CD14-positive monocyte (primary cell): Measurements from ENCODE around the gene USP31. TPM values are rescaled to one million over a fixed set of nuclear protein-coding genes. Genes with fewer than 3 reads are reported as not detected.

Source experiments
- DNase-seq, 3 donors: peaks; one replicate each; pipeline ENCODE4 v3.0.0-alpha.2; 2011 to 2022
- H2AFZ ChIP-seq: 2 replicates; pipeline ENCODE4 v1.6.0; 2012; ENCODE audit warnings: mild to moderate bottlenecking, low read depth, low read length, inconsistent platforms; ENCODE audit not compliant: insufficient read depth, poor library complexity, severe bottlenecking
- H3K27ac ChIP-seq, 2 donors: 1 replicate in 1 of 2; 2 replicates in 1 of 2; pipeline ENCODE4 v1.5.1; 2012 to 2013; ENCODE audit warnings: low read length in 2 of 2, control low read depth in 1 of 2, inconsistent platforms in 1 of 2, low read depth in 1 of 2, mild to moderate bottlenecking in 1 of 2
- H3K27me3 ChIP-seq, 2 donors: one replicate each; pipeline versions ENCODE4 v1.6.0 to v1.6.1; 2011 to 2013; ENCODE audit warnings: low read length in 2 of 2; ENCODE audit not compliant: control insufficient read depth in 2 of 2, insufficient read depth in 2 of 2
- H3K36me3 ChIP-seq, 2 donors: replicated peaks in 1 of 2; 1 replicate in 1 of 2; 2 replicates in 1 of 2; pipeline versions ENCODE4 v1.5.1 to v1.6.1; 2012 to 2013; ENCODE audit warnings: low read length in 2 of 2, control low read depth in 1 of 2, inconsistent platforms in 1 of 2, mild to moderate bottlenecking in 1 of 2; ENCODE audit not compliant: insufficient read depth in 2 of 2, control insufficient read depth in 1 of 2
- H3K4me1 ChIP-seq, 2 donors: 1 replicate in 1 of 2; 2 replicates in 1 of 2; pipeline versions ENCODE4 v1.5.1 to v1.6.1; 2012 to 2013; ENCODE audit warnings: low read length in 2 of 2, control low read depth in 1 of 2, inconsistent platforms in 1 of 2, mild to moderate bottlenecking in 1 of 2, moderate library complexity in 1 of 2; ENCODE audit not compliant: insufficient read depth in 2 of 2, control insufficient read depth in 1 of 2
- H3K4me2 ChIP-seq: replicated peaks from 2 replicates; pipeline ENCODE3; 2012; ENCODE audit warnings: low read length, moderate library complexity, mild to moderate bottlenecking; ENCODE audit not compliant: poor library complexity, severe bottlenecking; ENCODE audit errors: extremely low read depth
- H3K4me3 ChIP-seq, 3 experiments: fragments of 200-600 bp in 1 of 3; sonication (generic) in 1 of 3; replicated peaks in 1 of 3; 1 replicate in 2 of 3; 2 replicates in 1 of 3; pipeline ENCODE4 v1.5.1; 2011 to 2013; ENCODE audit warnings: low read length in 3 of 3, mild to moderate bottlenecking in 3 of 3, control low read depth in 2 of 3, low read depth in 2 of 3, inconsistent platforms in 1 of 3, moderate library complexity in 1 of 3
- H3K79me2 ChIP-seq: 2 replicates; pipeline ENCODE4 v1.6.0; 2012; ENCODE audit warnings: mild to moderate bottlenecking, control low read depth, inconsistent platforms, low read length, moderate library complexity; ENCODE audit not compliant: insufficient read depth
- H3K9ac ChIP-seq: 2 replicates; pipeline ENCODE4 v1.6.0; 2017; ENCODE audit warnings: low read length, mild to moderate bottlenecking; ENCODE audit not compliant: insufficient read depth, poor library complexity, severe bottlenecking
- H3K9me3 ChIP-seq, 2 donors: replicated peaks in 1 of 2; 1 replicate in 1 of 2; 2 replicates in 1 of 2; pipeline versions ENCODE4 v1.5.1 to v1.6.1; 2012 to 2013; ENCODE audit warnings: low read length in 2 of 2, control low read depth in 1 of 2; ENCODE audit not compliant: control insufficient read depth in 1 of 2, insufficient read depth in 1 of 2
- H4K20me1 ChIP-seq: 2 replicates; pipeline ENCODE4 v1.6.0; 2012; ENCODE audit warnings: mild to moderate bottlenecking, low read length, control low read depth, moderate library complexity; ENCODE audit not compliant: insufficient read depth
- H3K27ac Mint-ChIP-seq, 7 donors: one replicate each; pipeline ENCODE4 v1.8.0; 2020; ENCODE audit warnings: mild to moderate bottlenecking in 7 of 7, mixed read lengths in 7 of 7, moderate library complexity in 6 of 7, inconsistent platforms in 2 of 7
- H3K27me3 Mint-ChIP-seq, 3 donors: one replicate each; pipeline ENCODE4 v1.8.0; 2021 to 2022; ENCODE audit warnings: low read depth in 3 of 3, mild to moderate bottlenecking in 3 of 3, mixed read lengths in 3 of 3, moderate library complexity in 3 of 3, inconsistent platforms in 1 of 3
- H3K36me3 Mint-ChIP-seq, 2 donors: one replicate each; pipeline ENCODE4 v1.8.0; 2020; ENCODE audit warnings: mixed read lengths in 2 of 2, inconsistent platforms in 1 of 2, mild to moderate bottlenecking in 1 of 2
- H3K4me1 Mint-ChIP-seq: one replicate; pipeline ENCODE4 v1.8.0; 2020; ENCODE audit warnings: mild to moderate bottlenecking, mixed read lengths
- H3K4me3 Mint-ChIP-seq, 2 donors: one replicate each; pipeline ENCODE4 v1.8.0; 2020; ENCODE audit warnings: mild to moderate bottlenecking in 2 of 2, mixed read lengths in 2 of 2, moderate library complexity in 1 of 2
- H3K9me3 Mint-ChIP-seq, 7 donors: one replicate each; pipeline ENCODE4 v1.8.0; 2020 to 2022; ENCODE audit warnings: mixed read lengths in 7 of 7, mild to moderate bottlenecking in 6 of 7, moderate library complexity in 6 of 7, inconsistent platforms in 2 of 7
- WGBS: methylation state at CpG from one replicate; pipeline ENCODE4 v1.1.5; 2013; ENCODE audit warnings: missing lambda C conversion rate; ENCODE audit not compliant: insufficient coverage; 5-methylcytosine and 5-hydroxymethylcytosine counted together
- intact Hi-C, 2 donors: fragments of 100-400 bp; cut with micrococcal nuclease; formaldehyde crosslinking; loops; one replicate each; pipeline versions ENCODE4 v1.15.0 to v1.15.1; 2023
- polyA plus RNA-seq, 3 donors: library from polyadenylated mRNA; depleted of rRNA in 1 of 3; unstranded in 2 of 3; stranded (reverse) in 1 of 3; fragments of 300-500 nt in 2 of 3; fragments of >200 nt in 1 of 3; fragmentation: Illumina TruSeq in 2 of 3; gene quantifications; 1 replicate in 2 of 3; 2 replicates in 1 of 3; pipeline ENCODE4 v1.2.3, GENCODE V29; 2012 to 2021
- TF ChIP-seq, protein P1 (sequence below): fragments of 200-600 bp; IDR thresholded peaks from one replicate; pipeline ENCODE4 v1.8.0; 2022; ENCODE audit warnings: antibody characterized with exemption, mild to moderate bottlenecking

USP31 gene
- polyA plus RNA-seq, 3 donors, result 0.15 to 4.1 (median 0.36) TPM

GRCh38 chr16:23143391-23143790, 5.9 kb downstream of the USP31 start:
- Mint-ChIP-seq H3K27me3 (peaks cover 0 to 2% (median 0%) of the 10 kb centered on the region in 3 donors), H3K27ac (no peak overlapping the region), H3K36me3 (peaks cover 4 to 6% of the 10 kb centered on the region in 2 donors), H3K4me1 (peaks cover 19% of the 10 kb centered on the region), H3K4me3 (no peak overlapping the region), H3K9me3 (peaks cover 2 to 7% (median 4%) of the 10 kb centered on the region in 7 donors)
- intact Hi-C loops, result no loop called here
- Histone ChIP-seq H3K4me1 (peaks cover 6 to 9% of the 10 kb centered on the region in 2 donors), H3K27ac (no peak overlapping the region), H3K9ac (no peak overlapping the region), H2AFZ (no peak overlapping the region), H3K9me3 (peaks cover 2 to 4% of the 10 kb centered on the region in 2 donors), H3K4me3 (no peak overlapping the region), H3K4me2 (no peak overlapping the region), H3K27me3 (no peaks in the 10 kb centered on the region), H3K36me3 (no peaks in the 10 kb centered on the region), H3K79me2 (peaks cover 11% of the 10 kb centered on the region), H4K20me1 (no peaks in the 10 kb centered on the region)
- TF ChIP-seq, protein P1, sequence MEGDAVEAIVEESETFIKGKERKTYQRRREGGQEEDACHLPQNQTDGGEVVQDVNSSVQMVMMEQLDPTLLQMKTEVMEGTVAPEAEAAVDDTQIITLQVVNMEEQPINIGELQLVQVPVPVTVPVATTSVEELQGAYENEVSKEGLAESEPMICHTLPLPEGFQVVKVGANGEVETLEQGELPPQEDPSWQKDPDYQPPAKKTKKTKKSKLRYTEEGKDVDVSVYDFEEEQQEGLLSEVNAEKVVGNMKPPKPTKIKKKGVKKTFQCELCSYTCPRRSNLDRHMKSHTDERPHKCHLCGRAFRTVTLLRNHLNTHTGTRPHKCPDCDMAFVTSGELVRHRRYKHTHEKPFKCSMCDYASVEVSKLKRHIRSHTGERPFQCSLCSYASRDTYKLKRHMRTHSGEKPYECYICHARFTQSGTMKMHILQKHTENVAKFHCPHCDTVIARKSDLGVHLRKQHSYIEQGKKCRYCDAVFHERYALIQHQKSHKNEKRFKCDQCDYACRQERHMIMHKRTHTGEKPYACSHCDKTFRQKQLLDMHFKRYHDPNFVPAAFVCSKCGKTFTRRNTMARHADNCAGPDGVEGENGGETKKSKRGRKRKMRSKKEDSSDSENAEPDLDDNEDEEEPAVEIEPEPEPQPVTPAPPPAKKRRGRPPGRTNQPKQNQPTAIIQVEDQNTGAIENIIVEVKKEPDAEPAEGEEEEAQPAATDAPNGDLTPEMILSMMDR, result no peak
- WGBS, result no CpG with 5 or more reads among the region's 3 CpGs
- DNase-seq, result no peak

DNA sequence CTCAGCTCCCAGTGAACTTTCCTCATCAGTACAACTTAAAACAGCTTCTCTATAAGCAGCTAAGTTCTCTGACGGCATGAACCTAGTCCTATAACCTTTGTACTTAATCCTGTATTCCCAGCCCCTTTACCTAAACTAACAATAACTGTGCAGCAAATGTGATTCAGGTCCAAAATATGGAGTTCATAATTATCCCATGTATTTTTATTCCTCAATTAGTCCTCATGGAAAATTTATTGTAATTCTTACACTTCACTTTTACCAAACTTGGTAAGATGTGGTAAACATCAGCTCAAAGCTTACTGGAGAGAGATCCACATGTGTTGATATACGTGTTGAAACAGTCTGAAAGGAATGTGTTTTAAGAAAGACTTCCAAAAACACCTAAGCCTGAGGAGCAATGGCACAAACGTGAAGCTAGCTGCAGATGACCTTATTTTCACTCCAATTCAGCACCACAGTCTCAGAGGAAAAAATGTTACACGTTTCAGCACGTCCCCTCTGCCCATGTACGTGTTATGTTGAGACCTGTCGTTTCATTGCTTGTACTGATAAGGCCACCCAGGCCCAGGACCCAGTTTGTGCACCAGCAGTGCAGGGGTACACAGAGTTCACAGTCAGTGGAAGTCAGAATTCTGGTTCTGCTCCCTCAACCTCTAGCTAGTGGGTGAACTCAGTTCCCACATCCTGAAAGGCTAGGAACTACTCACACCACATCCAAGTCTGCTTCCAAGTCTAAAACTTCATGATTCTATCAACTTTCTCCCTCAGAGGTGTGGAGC, 7.1 kb downstream of the USP31 start:
- no peak overlapping the region for H3K4me2 ChIP-seq
- peaks cover 5 to 14% (median 9%) of the 10 kb centered on the region in 7 donors for H3K9me3 Mint-ChIP-seq

More for the DNA sequence above, 7.1 kb downstream of the USP31 start:
- Histone ChIP-seq H3K36me3 (no peaks in the 10 kb centered on the region), H3K27ac (no peak overlapping the region), H2AFZ (no peak overlapping the region), H4K20me1 (no peaks in the 10 kb centered on the region), H3K9ac (no peak overlapping the region), H3K9me3 (peaks cover 4 to 11% of the 10 kb centered on the region in 2 donors), H3K79me2 (peaks cover 6% of the 10 kb centered on the region), H3K4me1 (no peaks in the 10 kb centered on the region), H3K4me3 (no peak overlapping the region), H3K27me3 (no peaks in the 10 kb centered on the region)
- intact Hi-C loops, result no loop called here
- no peaks in the 10 kb centered on the region for H3K27me3 Mint-ChIP-seq
- H3K36me3 Mint-ChIP-seq, result peaks cover 4 to 7% of the 10 kb centered on the region in 2 donors
- H3K27ac Mint-ChIP-seq, result no peak overlapping the region
- TF ChIP-seq, protein P1, result no peak
- no peak overlapping the region for H3K4me3 Mint-ChIP-seq
- H3K4me1 Mint-ChIP-seq, result peaks cover 10% of the 10 kb centered on the region
- DNase-seq, result no peak
- WGBS, result 91% methylated on average over 5 of the region's 7 CpGs
